Fibroblast of pulmonary artery (primary cell): ENCODE measurements around the gene SEC23B.
A peak's percentile ranks its signal among the peaks of the same experiment; 100 is the strongest.
"Not testable (repeated sequence)": the region's sequence is repeated elsewhere in the genome, so short reads cannot be mapped to it uniquely, and the experiment has no call there.

Source experiments
- DNase-seq: peaks from one replicate; pipeline ENCODE4 v3.0.0-alpha.2; 2010; ENCODE audit warnings: low read depth
- H3K4me3 ChIP-seq: replicated peaks from 2 replicates; pipeline ENCODE4 v1.5.1; 2011; ENCODE audit warnings: low read depth, mild to moderate bottlenecking, control low read depth, low read length, moderate library complexity
- TF ChIP-seq, protein P1 (sequence below): IDR thresholded peaks from 2 replicates; pipeline ENCODE4 v1.5.1; 2011; ENCODE audit warnings: mild to moderate bottlenecking, control low read depth, low read length, inconsistent platforms; ENCODE audit errors: missing control alignments

SEC23B gene

GRCh38 chr20:18481596-18481995 is 26.1 kb upstream of the SEC23B start:
- H3K4me3 ChIP-seq, result no peak overlapping the region
- no peak for DNase-seq
- TF ChIP-seq, protein P1, sequence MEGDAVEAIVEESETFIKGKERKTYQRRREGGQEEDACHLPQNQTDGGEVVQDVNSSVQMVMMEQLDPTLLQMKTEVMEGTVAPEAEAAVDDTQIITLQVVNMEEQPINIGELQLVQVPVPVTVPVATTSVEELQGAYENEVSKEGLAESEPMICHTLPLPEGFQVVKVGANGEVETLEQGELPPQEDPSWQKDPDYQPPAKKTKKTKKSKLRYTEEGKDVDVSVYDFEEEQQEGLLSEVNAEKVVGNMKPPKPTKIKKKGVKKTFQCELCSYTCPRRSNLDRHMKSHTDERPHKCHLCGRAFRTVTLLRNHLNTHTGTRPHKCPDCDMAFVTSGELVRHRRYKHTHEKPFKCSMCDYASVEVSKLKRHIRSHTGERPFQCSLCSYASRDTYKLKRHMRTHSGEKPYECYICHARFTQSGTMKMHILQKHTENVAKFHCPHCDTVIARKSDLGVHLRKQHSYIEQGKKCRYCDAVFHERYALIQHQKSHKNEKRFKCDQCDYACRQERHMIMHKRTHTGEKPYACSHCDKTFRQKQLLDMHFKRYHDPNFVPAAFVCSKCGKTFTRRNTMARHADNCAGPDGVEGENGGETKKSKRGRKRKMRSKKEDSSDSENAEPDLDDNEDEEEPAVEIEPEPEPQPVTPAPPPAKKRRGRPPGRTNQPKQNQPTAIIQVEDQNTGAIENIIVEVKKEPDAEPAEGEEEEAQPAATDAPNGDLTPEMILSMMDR, result no peak

DNA sequence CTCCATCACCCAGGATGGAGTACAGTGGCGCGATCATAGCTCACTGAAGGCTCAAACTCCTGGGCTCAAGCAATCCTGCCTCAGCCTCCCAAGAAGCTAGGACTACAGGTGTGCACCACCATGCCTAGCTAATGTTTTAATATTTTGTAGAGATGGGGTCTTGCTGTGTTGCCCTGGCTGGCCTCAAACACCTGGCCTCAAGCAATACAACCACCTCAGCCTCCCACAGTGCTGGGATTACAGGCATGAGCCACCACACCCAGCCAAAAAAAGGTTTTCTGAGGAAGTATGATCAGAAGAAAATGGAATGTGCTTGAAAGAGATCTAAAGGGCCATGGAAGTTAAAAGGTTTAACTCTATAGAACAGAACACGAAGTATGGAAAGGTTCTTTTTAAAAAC is 19.4 kb upstream of the SEC23B start:
- TF ChIP-seq, protein P1, result no peak
- H3K4me3 ChIP-seq, result no peak overlapping the region
- no peak for DNase-seq

GRCh38 chr20:18496042-18496441 is 11.7 kb upstream of the SEC23B start:
- no peak for DNase-seq
- peak overlapping the region; percentile 96 for H3K4me3 ChIP-seq
- TF ChIP-seq, protein P1, result no peak

DNA sequence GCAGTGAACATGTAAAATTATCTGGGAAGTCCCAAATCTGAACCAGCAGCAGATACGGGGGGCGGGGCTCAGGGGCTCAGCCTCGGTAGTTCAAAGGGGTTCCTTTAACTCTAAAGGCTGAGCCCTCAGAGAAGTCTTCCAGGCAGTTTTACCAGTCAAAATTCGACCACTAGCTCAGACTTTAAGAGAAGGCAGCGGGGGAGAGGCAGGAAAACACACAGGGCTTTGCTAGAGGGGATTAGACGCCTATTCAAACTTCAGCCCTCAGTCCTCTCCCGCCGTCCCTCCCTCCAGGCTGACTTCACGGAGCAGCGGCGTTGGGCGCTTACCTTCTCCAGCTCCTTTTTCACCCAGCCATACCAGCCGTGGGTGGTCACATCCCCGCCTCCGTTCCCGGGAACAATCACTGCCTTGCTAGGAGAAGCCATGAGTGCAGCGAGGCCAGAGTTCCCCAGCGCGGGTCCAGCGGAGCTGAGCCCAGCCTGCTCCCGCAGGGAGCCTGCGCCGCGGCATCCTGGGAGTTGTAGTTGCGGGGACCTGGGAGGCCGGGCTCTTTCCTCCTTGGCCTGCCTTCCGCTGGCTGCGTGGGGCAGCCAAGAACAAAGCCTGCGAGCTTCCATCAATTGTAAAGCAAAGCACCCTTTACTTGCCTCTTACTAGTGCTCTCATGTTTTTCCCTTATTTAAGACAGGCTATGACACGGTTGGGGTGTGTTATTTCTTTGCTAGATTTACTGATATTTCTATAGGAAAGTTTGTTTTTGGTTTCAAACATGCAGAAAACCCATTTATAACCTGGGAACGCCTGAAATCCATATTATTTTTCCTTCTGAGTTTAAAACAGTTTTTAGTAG is 10.8 kb upstream of the SEC23B start, which contains the start of gene RBBP9:
RBBP9 (minus strand) TSS at position 486 of the 853 bp plus-strand sequence; CDS start at position 428, 58 bp downstream.
- TF ChIP-seq, protein P1, result no peak
- peak; percentile 84 for DNase-seq
- H3K4me3 ChIP-seq, result peak within 1 kb of the TSS; percentile 96

DNA sequence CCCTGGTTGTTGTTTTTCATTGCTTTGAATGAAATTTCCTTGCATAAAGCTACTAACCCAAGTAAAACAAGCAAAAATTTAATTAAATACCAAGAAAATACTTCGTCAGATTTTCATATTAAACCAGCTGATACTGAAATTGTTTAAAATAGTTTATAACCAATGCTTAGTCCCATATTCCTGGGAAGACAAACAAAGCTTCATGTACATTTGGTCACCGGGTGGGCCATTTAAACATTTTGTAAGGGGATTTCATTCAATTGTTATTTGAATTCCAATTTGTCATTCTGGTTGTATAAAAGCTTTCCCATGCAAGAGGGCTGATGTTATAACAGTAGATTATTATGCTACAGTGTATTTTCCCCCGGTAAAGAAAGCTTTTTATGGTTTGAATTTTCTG is 10.1 kb upstream of the SEC23B start:
- no peak for DNase-seq
- H3K4me3 ChIP-seq, result peak overlapping the region; percentile 96
- TF ChIP-seq, protein P1, result no peak

GRCh38 chr20:18501672-18502071 is 6.1 kb upstream of the SEC23B start:
- DNase-seq, H3K4me3 ChIP-seq: not testable (repeated sequence)

GRCh38 chr20:18504479-18505060 is 3.2 kb upstream of the SEC23B start:
- TF ChIP-seq, protein P1, result no peak
- peak overlapping the region; percentile 30 for H3K4me3 ChIP-seq
- peak; percentile 68 for DNase-seq
